Measurements from ENCODE around the gene FKTN. TPM values are rescaled to one million over a fixed set of nuclear protein-coding genes. Genes with fewer than 3 reads are reported as not detected.

The FKTN gene
- total and polyA plus RNA-seq, 2 donors (not counting 3 experiments of a cell fraction or from before 2014, with no cell fraction given), result 2.8 to 13.2 TPM

DNA sequence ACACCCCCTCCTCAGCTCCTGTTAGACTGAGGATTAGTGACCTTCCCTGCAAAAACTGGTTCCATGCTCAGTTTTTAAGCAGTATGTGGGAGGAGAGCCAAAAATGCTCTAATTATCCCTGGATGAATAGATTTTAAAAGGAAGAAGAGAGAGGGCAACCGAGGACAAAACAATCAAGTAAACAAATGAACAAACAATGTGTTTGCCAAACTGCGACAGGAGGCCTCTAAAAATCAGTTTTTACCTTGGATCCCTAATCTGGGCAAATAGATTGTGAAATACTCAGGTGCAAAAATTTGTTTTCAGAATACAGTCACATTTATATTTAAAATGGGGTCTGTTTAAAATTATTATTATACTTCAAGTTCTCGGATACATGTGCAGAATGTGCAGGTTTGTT lies 112.8 kb downstream of the FKTN start:
- H3K9ac ChIP-seq (replicated peaks; ENCODE audit: extremely low read depth, insufficient read depth, low read length), result no peak overlapping the region
- dilution Hi-C loops (cut with MboI; ENCODE audit: extremely low pct_ligation_motif_present, low sequenced_read_pairs) (no loop called here), intact Hi-C loops (cut with micrococcal nuclease) (no loop called here)
- H3K9me1 ChIP-seq (replicated peaks; ENCODE audit: control insufficient read depth, extremely low read depth, insufficient read depth, low read length), result no peaks in the 10 kb centered on the region
- H3K27me3 ChIP-seq (ENCODE audit: control insufficient read depth in 2 of 2, insufficient read depth in 2 of 2, low read length in 2 of 2), result peaks cover 4 to 6% of the 10 kb centered on the region in 2 experiments
- FAIRE-seq, result no peak
- no peak overlapping the region for H2AFZ ChIP-seq (ENCODE audit: low read depth, low read length)
- H3K4me3 ChIP-seq (replicated peaks in 1 of 3; ENCODE audit: insufficient read depth in 1 of 3, low read depth in 1 of 3, low read length in 3 of 3), result no peak overlapping the region
- no peak overlapping the region for H3K27ac ChIP-seq (ENCODE audit: insufficient read depth, low read depth, low read length)
- POLR2A ChIA-PET, result no interaction called here
- no peaks in the 10 kb centered on the region for H3K79me2 ChIP-seq (ENCODE audit: control insufficient read depth, insufficient read depth, low read length)
- no peak overlapping the region for H3K4me2 ChIP-seq (ENCODE audit: insufficient read depth, low read length)
- DNase-seq (ENCODE audit: low read depth, low spot score), result no peak
- H4K20me1 ChIP-seq (replicated peaks; ENCODE audit: control insufficient read depth, extremely low read depth, insufficient read depth, low read length), result no peaks in the 10 kb centered on the region
- TF ChIP-seq, protein P1, sequence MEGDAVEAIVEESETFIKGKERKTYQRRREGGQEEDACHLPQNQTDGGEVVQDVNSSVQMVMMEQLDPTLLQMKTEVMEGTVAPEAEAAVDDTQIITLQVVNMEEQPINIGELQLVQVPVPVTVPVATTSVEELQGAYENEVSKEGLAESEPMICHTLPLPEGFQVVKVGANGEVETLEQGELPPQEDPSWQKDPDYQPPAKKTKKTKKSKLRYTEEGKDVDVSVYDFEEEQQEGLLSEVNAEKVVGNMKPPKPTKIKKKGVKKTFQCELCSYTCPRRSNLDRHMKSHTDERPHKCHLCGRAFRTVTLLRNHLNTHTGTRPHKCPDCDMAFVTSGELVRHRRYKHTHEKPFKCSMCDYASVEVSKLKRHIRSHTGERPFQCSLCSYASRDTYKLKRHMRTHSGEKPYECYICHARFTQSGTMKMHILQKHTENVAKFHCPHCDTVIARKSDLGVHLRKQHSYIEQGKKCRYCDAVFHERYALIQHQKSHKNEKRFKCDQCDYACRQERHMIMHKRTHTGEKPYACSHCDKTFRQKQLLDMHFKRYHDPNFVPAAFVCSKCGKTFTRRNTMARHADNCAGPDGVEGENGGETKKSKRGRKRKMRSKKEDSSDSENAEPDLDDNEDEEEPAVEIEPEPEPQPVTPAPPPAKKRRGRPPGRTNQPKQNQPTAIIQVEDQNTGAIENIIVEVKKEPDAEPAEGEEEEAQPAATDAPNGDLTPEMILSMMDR (IDR thresholded peaks at IDR 0.05; ENCODE audit: extremely low read depth in 1 of 2, insufficient read depth in 1 of 2, low read depth in 1 of 2, low read length in 2 of 2), result no peak
- H3K9me3 ChIP-seq (replicated peaks; ENCODE audit: control insufficient read depth, insufficient read depth, low read length), result no peaks in the 10 kb centered on the region
- BruUV-seq (replicated peaks), result no TSS peak
- no peaks in the 10 kb centered on the region for H3K4me1 ChIP-seq (ENCODE audit: control insufficient read depth, extremely low read depth, insufficient read depth, low read length)
- no peaks in the 10 kb centered on the region for H3K36me3 ChIP-seq (ENCODE audit: control insufficient read depth in 2 of 2, extremely low read depth in 1 of 2, insufficient read depth in 2 of 2, low read length in 2 of 2)
- CTCF ChIA-PET, result no interaction called here

DNA sequence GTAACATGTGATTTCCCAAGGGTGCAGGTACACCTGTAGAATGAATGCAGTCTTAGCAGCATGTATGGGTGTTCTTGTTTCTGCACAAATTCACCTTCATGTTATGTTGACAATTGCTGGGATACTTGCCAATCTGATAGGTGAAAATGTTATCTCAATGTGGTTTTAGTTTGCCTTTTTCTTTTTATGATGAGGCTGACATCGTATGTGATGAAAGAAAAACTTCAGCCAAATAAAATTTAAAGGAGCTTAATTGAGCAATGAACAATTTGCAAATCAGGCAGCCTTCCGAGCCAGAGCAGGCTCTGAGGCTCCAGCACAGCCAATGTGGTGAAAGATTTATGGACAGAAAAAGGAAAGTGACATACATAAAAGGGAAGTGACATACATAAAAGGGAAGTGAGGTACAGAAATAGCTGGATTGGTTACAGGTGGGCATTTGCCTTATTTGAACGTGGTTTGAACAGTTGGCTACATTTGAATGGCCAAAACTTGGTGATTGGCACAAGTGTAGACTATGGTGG lies 114.8 kb downstream of the FKTN start:
- H3K4me2 ChIP-seq (ENCODE audit: insufficient read depth, low read length), result no peak overlapping the region
- no peaks in the 10 kb centered on the region for H4K20me1 ChIP-seq (replicated peaks; ENCODE audit: control insufficient read depth, extremely low read depth, insufficient read depth, low read length)
- no peaks in the 10 kb centered on the region for H3K79me2 ChIP-seq (ENCODE audit: control insufficient read depth, insufficient read depth, low read length)
- H3K36me3 ChIP-seq (ENCODE audit: control insufficient read depth in 2 of 2, extremely low read depth in 1 of 2, insufficient read depth in 2 of 2, low read length in 2 of 2), result no peaks in the 10 kb centered on the region
- POLR2A ChIA-PET, result no interaction called here
- TF ChIP-seq FOS (IDR thresholded peaks at IDR 0.05; ENCODE audit: borderline replicate concordance, insufficient read depth, low read length) (no peak), MYC (IDR thresholded peaks at IDR 0.05; ENCODE audit: low read depth, low read length) (no peak), JUN (IDR thresholded peaks at IDR 0.05; ENCODE audit: borderline replicate concordance, insufficient read depth, insufficient read length, low read depth) (no peak), POLR2A (IDR thresholded peaks at IDR 0.05; ENCODE audit: low read depth, low read length) (no peak), GATA2 (IDR thresholded peaks at IDR 0.05; ENCODE audit: insufficient read depth, insufficient read length, low read depth, low read length) (no peak), EZH2 (IDR thresholded peaks at IDR 0.05; ENCODE audit: borderline replicate concordance, low read depth, low read length, severe bottlenecking) (no peak), POLR2AphosphoS5 (IDR thresholded peaks at IDR 0.05; ENCODE audit: insufficient read depth, low read depth, low read length) (no peak)
- TF ChIP-seq, protein P1 (IDR thresholded peaks at IDR 0.05; ENCODE audit: extremely low read depth in 1 of 2, insufficient read depth in 1 of 2, low read depth in 1 of 2, low read length in 2 of 2), result no peak
- TF ChIP-seq, protein P2, sequence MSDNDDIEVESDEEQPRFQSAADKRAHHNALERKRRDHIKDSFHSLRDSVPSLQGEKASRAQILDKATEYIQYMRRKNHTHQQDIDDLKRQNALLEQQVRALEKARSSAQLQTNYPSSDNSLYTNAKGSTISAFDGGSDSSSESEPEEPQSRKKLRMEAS (IDR thresholded peaks at IDR 0.05; ENCODE audit: insufficient read depth, insufficient read length), result no peak
- dilution Hi-C loops (cut with MboI; ENCODE audit: extremely low pct_ligation_motif_present, low sequenced_read_pairs), result no loop called here
- no peak overlapping the region for H3K27ac ChIP-seq (ENCODE audit: insufficient read depth, low read depth, low read length)
- no peaks in the 10 kb centered on the region for H3K9me1 ChIP-seq (replicated peaks; ENCODE audit: control insufficient read depth, extremely low read depth, insufficient read depth, low read length)
- no peak overlapping the region for H3K9ac ChIP-seq (replicated peaks; ENCODE audit: extremely low read depth, insufficient read depth, low read length)
- H3K4me3 ChIP-seq (replicated peaks in 1 of 3; ENCODE audit: insufficient read depth in 1 of 3, low read depth in 1 of 3, low read length in 3 of 3), result no peak overlapping the region
- BruUV-seq (replicated peaks), result no TSS peak
- H3K9me3 ChIP-seq (replicated peaks; ENCODE audit: control insufficient read depth, insufficient read depth, low read length), result no peaks in the 10 kb centered on the region
- CTCF ChIA-PET, result no interaction called here
- H3K4me1 ChIP-seq (ENCODE audit: control insufficient read depth, extremely low read depth, insufficient read depth, low read length), result no peaks in the 10 kb centered on the region
- H3K27me3 ChIP-seq (ENCODE audit: control insufficient read depth in 2 of 2, insufficient read depth in 2 of 2, low read length in 2 of 2), result peaks cover 4 to 8% of the 10 kb centered on the region in 2 experiments
- intact Hi-C loops (cut with micrococcal nuclease), result no loop called here
- no peak overlapping the region for H2AFZ ChIP-seq (ENCODE audit: low read depth, low read length)
- FAIRE-seq (no peak), DNase-seq (ENCODE audit: low read depth, low spot score) (no peak)
